NCI-H2107 (cell line): Measurements from ENCODE around the gene C2orf80.
"Not testable (repeated sequence)": the region's sequence is repeated elsewhere in the genome, so short reads cannot be mapped to it uniquely, and the experiment has no call there.

Experiments used
- DNase-seq: peaks from one replicate; lab custom pipeline; 2025; lab: John Stamatoyannopoulos, UW

Gene C2orf80

GRCh38 chr2:208179028-208179609, 10.7 kb downstream of the C2orf80 start:
- no peak for DNase-seq

- no peak for DNase-seq
These were observed 14.0 kb downstream of the C2orf80 start for GRCh38 chr2:208175840-208176153.

- DNase-seq = peak; percentile 53
These were observed 14.6 kb downstream of the C2orf80 start for GRCh38 chr2:208175069-208175839.

GRCh38 chr2:208174144-208174543, 15.7 kb downstream of the C2orf80 start:
- DNase-seq = no peak

- DNase-seq = no peak
These were observed 17.7 kb downstream of the C2orf80 start for GRCh38 chr2:208172125-208172524.

- no peak for DNase-seq
These were observed 24.7 kb downstream of the C2orf80 start for GRCh38 chr2:208164951-208165755.

- no peak for DNase-seq
These were observed 26.3 kb downstream of the C2orf80 start, which contains the start of gene CRYGA for GRCh38 chr2:208163489-208163888. Gene CRYGA, minus strand, starts transcription at chr2:208163589. Its CDS starts 33 bp downstream, at chr2:208163556.

GRCh38 chr2:208156439-208156838, 33.4 kb downstream of the C2orf80 start:
- DNase-seq = no peak

GRCh38 chr2:208153156-208153555, 36.7 kb downstream of the C2orf80 start:
- DNase-seq = no peak

- DNase-seq = no peak
These were observed 38.9 kb downstream of the C2orf80 start for GRCh38 chr2:208150956-208151355.

- DNase-seq = no peak
These were observed 39.7 kb downstream of the C2orf80 start for GRCh38 chr2:208150094-208150493.

GRCh38 chr2:208148803-208149202, 41.0 kb downstream of the C2orf80 start:
- DNase-seq = no peak

- no peak for DNase-seq
These were observed 42.1 kb downstream of the C2orf80 start for GRCh38 chr2:208147759-208148158.

- DNase-seq = no peak
These were observed 42.8 kb downstream of the C2orf80 start for GRCh38 chr2:208147008-208147407.

GRCh38 chr2:208146006-208146405, 43.8 kb downstream of the C2orf80 start, which contains the start of gene CRYGB:
Gene CRYGB, minus strand, starts transcription at chr2:208146158. Its CDS starts 38 bp downstream, at chr2:208146120.
- DNase-seq = no peak

- no peak for DNase-seq
These were observed 46.7 kb downstream of the C2orf80 start for GRCh38 chr2:208142925-208143799.

GRCh38 chr2:208142240-208142924, 47.4 kb downstream of the C2orf80 start:
- peak; percentile 25 for DNase-seq

GRCh38 chr2:208139447-208139846, 50.4 kb downstream of the C2orf80 start:
- DNase-seq = no peak

- DNase-seq = not testable (repeated sequence)
These were observed 51.5 kb downstream of the C2orf80 start for GRCh38 chr2:208138334-208138733.

- no peak for DNase-seq
These were observed 53.1 kb downstream of the C2orf80 start for GRCh38 chr2:208136716-208137094.
